Cardiac muscle cell (in vitro differentiated cells and primary cell): ENCODE data around the gene ARHGAP44. TPM values are rescaled to one million over a fixed set of nuclear protein-coding genes. Genes with fewer than 3 reads are reported as not detected.
"Not testable (repeated sequence)": the region's sequence is repeated elsewhere in the genome, so short reads cannot be mapped to it uniquely, and the experiment has no call there.

Experiments
- DNase-seq, 2 donors: peaks; one replicate each; pipeline versions ENCODE4 v3.0.0 to v3.0.0-alpha.2; 2010 to 2017; ENCODE audit warnings: low read depth in 1 of 2, low spot score in 1 of 2
- H3K27ac ChIP-seq: fragments of 200-600 bp; sonication (generic); 2 replicates; pipeline ENCODE4 v1.5.1; 2016
- H3K27me3 ChIP-seq: fragments of 200-600 bp; sonication (generic); 2 replicates; pipeline ENCODE4 v1.6.0; 2016; ENCODE audit warnings: control low read depth
- H3K36me3 ChIP-seq: fragments of 200-600 bp; sonication (generic); 2 replicates; pipeline ENCODE4 v1.5.1; 2016; ENCODE audit warnings: control low read depth
- H3K4me1 ChIP-seq: fragments of 200-600 bp; sonication (generic); 2 replicates; pipeline ENCODE4 v1.8.1; 2017; ENCODE audit warnings: low read depth, mild to moderate bottlenecking, mixed run types
- H3K4me3 ChIP-seq: fragments of 200-600 bp; sonication (generic); 2 replicates; pipeline ENCODE4 v1.5.1; 2016; ENCODE audit warnings: mild to moderate bottlenecking
- H3K9me3 ChIP-seq: fragments of 200-600 bp; sonication (generic); 2 replicates; pipeline ENCODE4 v1.5.1; 2017; ENCODE audit warnings: low read depth, mild to moderate bottlenecking, control low read depth
- CTCF ChIP-seq: IDR thresholded peaks from 2 replicates; pipeline ENCODE4 v1.5.1; 2012; ENCODE audit warnings: low read depth, mild to moderate bottlenecking, low read length
- polyA plus RNA-seq: library from polyadenylated mRNA; unstranded; fragments of >200 nt; fragmentation: Nextera tagmentation; extraction: Ambion mirVana; gene quantifications from 2 replicates; pipeline ENCODE4 v1.2.1, GENCODE V29; 2016
- total RNA-seq: library from RNA; depleted of rRNA; stranded (reverse); fragments of >200 nt; gene quantifications from 2 replicates; pipeline ENCODE4 v1.2.3, GENCODE V29; 2016

ARHGAP44 gene
- total and polyA plus RNA-seq, 2 experiments from 2014 or later, result 10.2 to 13.5 TPM

GRCh38 chr17:12859520-12859919, 70.2 kb downstream of the ARHGAP44 start:
- no peak for DNase-seq
- no peaks in the 10 kb centered on the region for H3K27me3 ChIP-seq
- H3K27ac ChIP-seq, result no peak overlapping the region
- no peaks in the 10 kb centered on the region for H3K4me1 ChIP-seq
- no peak for TF ChIP-seq CTCF
- H3K9me3 ChIP-seq, result no peaks in the 10 kb centered on the region
- no peaks in the 10 kb centered on the region for H3K36me3 ChIP-seq
- H3K4me3 ChIP-seq, result no peak overlapping the region

- H3K4me3 ChIP-seq, result no peak overlapping the region
- H3K4me1 ChIP-seq, result no peaks in the 10 kb centered on the region
- H3K27me3 ChIP-seq, result no peaks in the 10 kb centered on the region
- H3K27ac ChIP-seq, result no peak overlapping the region
- no peak for DNase-seq
- TF ChIP-seq CTCF, result no peak
- H3K9me3 ChIP-seq, result no peaks in the 10 kb centered on the region
- H3K36me3 ChIP-seq, result no peaks in the 10 kb centered on the region
These were observed 76.5 kb downstream of the ARHGAP44 start for GRCh38 chr17:12865769-12866168.

- TF ChIP-seq CTCF, result no peak
- no peak for DNase-seq
- Histone ChIP-seq H3K27ac (no peak overlapping the region), H3K4me1 (no peaks in the 10 kb centered on the region), H3K36me3 (no peaks in the 10 kb centered on the region), H3K4me3 (no peak overlapping the region), H3K27me3 (no peaks in the 10 kb centered on the region), H3K9me3 (no peaks in the 10 kb centered on the region)
These were observed 76.9 kb downstream of the ARHGAP44 start for GRCh38 chr17:12866244-12866643.

- DNase-seq, result no peak
- no peak for TF ChIP-seq CTCF
- no peak overlapping the region for H3K27ac ChIP-seq
- H3K4me1 ChIP-seq, result no peaks in the 10 kb centered on the region
- H3K4me3 ChIP-seq, result no peak overlapping the region
- no peaks in the 10 kb centered on the region for H3K27me3 ChIP-seq
- H3K36me3 ChIP-seq, result no peaks in the 10 kb centered on the region
- H3K9me3 ChIP-seq, result no peaks in the 10 kb centered on the region
These were observed 78.4 kb downstream of the ARHGAP44 start for GRCh38 chr17:12867726-12868125.

- not testable (repeated sequence) for H3K36me3 ChIP-seq, H3K4me1 ChIP-seq, H3K27ac ChIP-seq, DNase-seq, H3K9me3 ChIP-seq, H3K27me3 ChIP-seq, H3K4me3 ChIP-seq
These were observed 84.3 kb downstream of the ARHGAP44 start for GRCh38 chr17:12873415-12874125.

- no peak for TF ChIP-seq CTCF
These were observed 88.8 kb downstream of the ARHGAP44 start for GRCh38 chr17:12877953-12878669.

GRCh38 chr17:12879096-12879495, 89.8 kb downstream of the ARHGAP44 start:
- not testable (repeated sequence) for DNase-seq, H3K36me3 ChIP-seq, H3K27me3 ChIP-seq, H3K9me3 ChIP-seq, H3K4me1 ChIP-seq, H3K4me3 ChIP-seq, H3K27ac ChIP-seq

More at GRCh38 chr17:12877953-12878669, 88.8 kb downstream of the ARHGAP44 start:
- Histone ChIP-seq H3K27ac (no peak overlapping the region), H3K4me3 (no peak overlapping the region), H3K27me3 (no peaks in the 10 kb centered on the region), H3K4me1 (no peaks in the 10 kb centered on the region), H3K9me3 (no peaks in the 10 kb centered on the region), H3K36me3 (no peaks in the 10 kb centered on the region)
- no peak for DNase-seq
